ENCODE data around the gene LRRTM2. TPM values are rescaled to one million over a fixed set of nuclear protein-coding genes. Genes with fewer than 3 reads are reported as not detected.

The LRRTM2 gene
- total RNA-seq, 1 donor from 2014 or later: 0.52 TPM

- H3K36me3 ChIP-seq: peaks cover 23% of the 10 kb centered on the region
- ATAC-seq (no peak), DNase-seq (no peak)
- intact Hi-C loops (cut with DNase I): no loop called here
- no peaks in the 10 kb centered on the region for H3K9me3 ChIP-seq
- no peaks in the 10 kb centered on the region for H3K4me1 ChIP-seq
- H3K27me3 ChIP-seq: no peaks in the 10 kb centered on the region
- no peak for TF ChIP-seq CTCF (IDR thresholded peaks at IDR 0.05)
- H3K4me3 ChIP-seq: no peak overlapping the region
- no peak overlapping the region for H3K27ac ChIP-seq
Observed at GRCh38 chr5:138895918-138896317, 20.8 kb upstream of the LRRTM2 start.

- Histone ChIP-seq H3K27me3 (no peaks in the 10 kb centered on the region), H3K36me3 (peaks cover 71% of the 10 kb centered on the region), H3K4me1 (no peaks in the 10 kb centered on the region), H3K27ac (no peak overlapping the region), H3K4me3 (no peak overlapping the region), H3K9me3 (no peaks in the 10 kb centered on the region)
- no peak for TF ChIP-seq CTCF (IDR thresholded peaks at IDR 0.05)
- DNase-seq (no peak), ATAC-seq (no peak)
- intact Hi-C loops (cut with DNase I): no loop called here
Observed at GRCh38 chr5:138890644-138891043, 15.5 kb upstream of the LRRTM2 start.

- intact Hi-C loops (cut with DNase I): no loop called here
- Histone ChIP-seq H3K9me3 (no peaks in the 10 kb centered on the region), H3K27me3 (no peaks in the 10 kb centered on the region), H3K27ac (no peak overlapping the region), H3K4me3 (no peak overlapping the region), H3K36me3 (peaks cover 70% of the 10 kb centered on the region), H3K4me1 (no peaks in the 10 kb centered on the region)
- TF ChIP-seq CTCF (IDR thresholded peaks at IDR 0.05): no peak
- DNase-seq (no peak), ATAC-seq (no peak)
Observed at GRCh38 chr5:138889994-138890393, 14.9 kb upstream of the LRRTM2 start.

GRCh38 chr5:138884554-138884953, 9.4 kb upstream of the LRRTM2 start:
- no peak for TF ChIP-seq CTCF (IDR thresholded peaks at IDR 0.05)

GRCh38 chr5:138884094-138884493, 9.0 kb upstream of the LRRTM2 start:
- no peak for DNase-seq
- H3K27ac ChIP-seq: no peak overlapping the region
- H3K9me3 ChIP-seq: no peaks in the 10 kb centered on the region
- peaks cover 3% of the 10 kb centered on the region for H3K4me1 ChIP-seq
- ATAC-seq: no peak
- peaks cover 31% of the 10 kb centered on the region for H3K36me3 ChIP-seq
- TF ChIP-seq CTCF (IDR thresholded peaks at IDR 0.05): no peak
- H3K4me3 ChIP-seq: no peak overlapping the region
- H3K27me3 ChIP-seq: no peaks in the 10 kb centered on the region
- intact Hi-C loops (cut with DNase I): no loop called here

More at GRCh38 chr5:138884554-138884953, 9.4 kb upstream of the LRRTM2 start:
- H3K27me3 ChIP-seq: no peaks in the 10 kb centered on the region
- H3K36me3 ChIP-seq: peaks cover 36% of the 10 kb centered on the region
- ATAC-seq: no peak
- H3K9me3 ChIP-seq: no peaks in the 10 kb centered on the region
- intact Hi-C loops (cut with DNase I): no loop called here
- no peak overlapping the region for H3K27ac ChIP-seq
- no peak overlapping the region for H3K4me3 ChIP-seq
- no peak for DNase-seq
- peaks cover 3% of the 10 kb centered on the region for H3K4me1 ChIP-seq

- intact Hi-C loops (cut with DNase I): no loop called here
- Histone ChIP-seq H3K27me3 (no peaks in the 10 kb centered on the region), H3K4me3 (no peak overlapping the region), H3K27ac (no peak overlapping the region), H3K9me3 (no peaks in the 10 kb centered on the region), H3K36me3 (peaks cover 23% of the 10 kb centered on the region), H3K4me1 (peaks cover 8% of the 10 kb centered on the region)
- no peak for TF ChIP-seq CTCF (IDR thresholded peaks at IDR 0.05)
- ATAC-seq: no peak
- no peak for DNase-seq
Observed at GRCh38 chr5:138883211-138883610, 8.1 kb upstream of the LRRTM2 start.
